Right ventricle myocardium inferior (tissue), 1 donor: ENCODE data around the gene DNMT1. TPM values are rescaled to one million over a fixed set of nuclear protein-coding genes. Genes with fewer than 3 reads are reported as not detected.
"Not testable (repeated sequence)": the region's sequence is repeated elsewhere in the genome, so short reads cannot be mapped to it uniquely, and the experiment has no call there.

ENCODE experiments used
- ATAC-seq: fragments of 200-7000 bp; cut with Tn5 transposase; one replicate; pipeline ENCODE4 v1.9.1; 2020; ENCODE audit warnings: mild to moderate bottlenecking, moderate library complexity
- DNase-seq: peaks from one replicate; pipeline ENCODE4 v3.0.0; 2021; ENCODE audit errors: missing footprints
- intact Hi-C: fragments of 100-400 bp; cut with DNase I; formaldehyde crosslinking; loops from one replicate; pipeline ENCODE4 v1.11.0; 2022
- long read RNA-seq: library from polyadenylated mRNA; unstranded; transcript quantifications from one replicate; pipeline ENCODE4 v2.0.0, GENCODE V29; 2021
- total RNA-seq: library from RNA; stranded (reverse); fragmentation: NEBNext Ultra II Directional; extraction: Animal tissue kit (Norgen Biotek cat#: 25700); gene quantifications from one replicate; pipeline ENCODE4 v1.2.1, GENCODE V29; 2021
- donor health status: DM: no; HTN: yes; CAD: no; lungs with severe emphysema.

Gene DNMT1
- 26.0 TPM for total RNA-seq
- long read RNA-seq, full-length matches to known transcripts = 2 of 10 reads
- long read RNA-seq, partial matches to known transcripts = 4 of 10 reads
- long read RNA-seq, other reads (novel, unspliced or antisense) = 4 of 10 reads

DNA sequence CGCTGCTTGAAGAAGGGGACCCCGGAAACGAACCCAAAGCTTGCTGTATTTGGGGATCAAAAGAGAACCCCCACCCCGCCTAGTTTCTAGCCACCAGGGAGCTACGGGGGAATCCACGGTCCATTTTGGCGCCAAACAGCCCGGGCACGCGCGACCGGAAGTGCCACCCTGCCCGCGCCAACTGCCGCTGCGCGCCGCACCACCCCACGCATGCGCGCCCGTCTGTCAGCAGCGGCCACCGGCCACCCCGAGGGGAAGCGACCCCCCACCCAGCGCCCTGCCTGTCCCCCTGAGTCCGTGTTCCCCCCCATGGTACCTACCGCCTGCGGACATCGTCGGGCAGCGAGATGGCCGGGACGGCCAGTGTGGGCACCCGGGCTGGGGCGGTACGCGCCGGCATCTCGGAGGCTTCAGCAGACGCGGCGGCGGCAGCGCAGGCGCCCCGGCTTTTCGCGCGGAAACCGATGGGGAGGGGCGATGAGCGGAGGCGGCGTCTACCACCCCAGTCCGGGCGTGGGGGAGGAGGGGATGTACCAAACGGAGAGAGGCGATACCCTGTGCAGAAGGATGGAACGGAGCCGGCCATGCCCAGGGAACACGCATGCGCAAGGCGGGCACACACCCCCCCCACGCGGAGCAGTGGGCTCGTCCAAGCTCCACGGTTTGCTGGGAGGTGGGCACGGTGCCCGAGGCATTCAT, at the start of gene DNMT1:
DNMT1 (minus strand) TSS at position 454 of the 699 bp plus-strand sequence; CDS start at position 400, 54 bp downstream.
- DNase-seq = peak; percentile 96
- intact Hi-C loops = loop anchor here (2.0 to 5.0 kb wide), 2 partner anchors 43 to 56 kb away; no protein-coding TSS in a partner anchor
- ATAC-seq = peak; percentile 97

DNA sequence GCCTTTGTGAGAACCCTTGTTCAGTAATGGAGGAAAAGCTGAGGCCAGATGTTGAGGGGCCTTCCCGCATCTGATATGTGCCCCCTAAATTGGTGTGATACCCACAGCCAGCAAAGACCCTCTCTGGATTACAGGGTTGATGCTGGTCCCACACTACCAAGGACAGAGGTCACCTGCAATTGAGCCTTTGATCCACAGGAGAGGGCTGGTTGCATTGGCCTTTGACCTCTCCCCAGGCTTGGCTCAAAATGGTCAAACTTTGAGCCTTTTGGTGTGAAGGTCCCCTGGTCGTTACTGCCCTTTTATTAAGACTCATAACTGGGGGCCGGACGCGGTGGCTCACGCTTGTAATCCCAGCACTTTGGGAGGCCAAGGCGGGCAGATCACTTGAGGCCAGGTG, 48.9 kb upstream of the DNMT1 start:
- DNase-seq (no peak), ATAC-seq (no peak)
- intact Hi-C loops = no loop called here

DNA sequence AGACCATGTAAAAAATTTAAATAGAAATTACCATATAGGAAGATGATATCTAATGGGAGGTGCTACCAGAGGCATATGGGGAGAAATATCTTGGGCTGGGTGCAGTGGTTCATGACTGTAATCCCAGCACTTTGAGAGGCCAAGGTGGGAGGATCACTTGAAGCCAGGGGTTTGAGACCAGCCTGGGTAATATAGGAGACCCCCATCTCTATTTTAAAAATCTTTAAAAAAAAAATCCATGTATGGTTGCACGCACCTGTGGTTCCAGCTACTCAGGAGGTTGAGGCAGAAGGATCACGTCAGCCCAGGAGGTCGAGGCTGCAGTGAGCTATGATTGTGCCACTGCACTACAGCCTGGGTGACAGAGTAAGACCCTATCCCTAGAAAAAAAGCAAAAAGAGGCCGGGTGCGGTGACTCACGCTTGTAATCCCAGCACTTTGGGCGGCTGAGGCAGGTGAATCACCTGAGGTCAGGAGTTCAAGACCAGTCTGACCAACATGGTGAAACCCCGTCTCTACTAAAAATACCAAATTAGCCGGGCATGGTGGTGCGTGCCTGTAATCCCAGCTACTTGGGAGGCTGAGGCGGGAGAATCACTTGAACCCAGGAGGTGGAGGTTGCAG, 47.2 kb upstream of the DNMT1 start:
- DNase-seq, intact Hi-C loops, ATAC-seq: not testable (repeated sequence)

DNA sequence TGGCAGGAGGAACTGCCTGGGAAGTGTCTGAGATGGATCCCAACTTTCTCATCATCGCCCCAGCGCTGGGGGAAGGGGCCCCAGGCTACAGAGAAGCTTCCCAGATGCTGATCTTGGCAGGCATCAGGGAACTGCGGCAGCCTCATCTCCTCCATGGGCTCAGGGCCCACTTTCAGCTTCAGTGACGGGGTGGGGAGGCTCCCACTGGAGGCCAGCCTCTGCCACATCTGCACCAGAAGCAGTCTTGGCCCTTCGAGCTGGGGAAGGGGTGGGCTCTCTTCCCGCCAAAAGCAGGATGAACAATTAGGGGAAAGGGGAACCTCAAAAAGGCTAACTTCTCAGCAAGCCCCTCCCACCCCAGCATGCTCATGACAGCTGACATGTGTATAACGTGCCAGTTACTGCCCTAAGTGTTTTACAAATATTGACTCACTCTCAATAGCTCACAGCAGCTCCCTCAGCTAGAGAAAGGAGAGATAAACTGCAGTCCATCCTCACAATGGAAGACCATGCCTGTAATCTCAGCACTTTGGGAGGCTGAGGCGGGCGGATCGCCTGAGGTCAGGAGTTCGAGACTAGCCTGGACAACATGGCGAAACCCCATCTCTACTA, 43.5 kb upstream of the DNMT1 start:
- DNase-seq = peak; percentile 87
- ATAC-seq = peak; percentile 85
- intact Hi-C loops = loop anchor here (5.0 kb wide), 1 partner anchor 46 kb away; the partner anchor contains the start of gene DNMT1

GRCh38 chr19:10237702-10238101, 42.9 kb upstream of the DNMT1 start:
- intact Hi-C loops = loop anchor here (5.0 kb wide), 1 partner anchor 45 kb away; the partner anchor contains the start of gene DNMT1
- ATAC-seq = peak; percentile 1

DNA sequence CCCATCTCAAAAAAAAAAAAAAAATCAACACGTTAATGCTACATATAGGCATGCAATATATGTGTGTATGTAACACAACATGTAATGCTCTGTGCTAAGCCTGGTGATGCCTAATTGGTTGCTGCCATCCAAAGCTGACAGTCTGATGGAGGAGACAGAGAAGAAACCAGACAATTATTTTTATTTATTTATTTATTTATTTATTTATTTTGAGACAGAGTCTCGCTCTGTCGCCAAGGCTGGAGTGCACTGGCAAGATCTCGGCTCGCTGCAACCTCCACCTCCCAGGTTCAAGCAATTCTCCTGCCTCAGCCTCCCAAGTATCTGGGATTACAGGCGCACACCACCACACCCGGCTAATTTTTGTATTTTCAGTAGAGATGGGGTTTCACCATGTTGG, 40.7 kb upstream of the DNMT1 start:
- intact Hi-C loops = loop anchor here (5.0 kb wide), 1 partner anchor 43 kb away; the partner anchor contains the start of gene DNMT1
- not testable (repeated sequence) for ATAC-seq

More at GRCh38 chr19:10237702-10238101, 42.9 kb upstream of the DNMT1 start:
- no peak for DNase-seq

GRCh38 chr19:10235003-10235402, 40.2 kb upstream of the DNMT1 start:
- DNase-seq (no peak), ATAC-seq (no peak)
- intact Hi-C loops = loop anchor here (5.0 kb wide), 1 partner anchor 43 kb away; the partner anchor contains the start of gene DNMT1

More for the DNA sequence above, 40.7 kb upstream of the DNMT1 start:
- not testable (repeated sequence) for DNase-seq

- DNase-seq (no peak), ATAC-seq (no peak)
- intact Hi-C loops = no loop called here
Measured at GRCh38 chr19:10233946-10234345, 39.2 kb upstream of the DNMT1 start.

DNA sequence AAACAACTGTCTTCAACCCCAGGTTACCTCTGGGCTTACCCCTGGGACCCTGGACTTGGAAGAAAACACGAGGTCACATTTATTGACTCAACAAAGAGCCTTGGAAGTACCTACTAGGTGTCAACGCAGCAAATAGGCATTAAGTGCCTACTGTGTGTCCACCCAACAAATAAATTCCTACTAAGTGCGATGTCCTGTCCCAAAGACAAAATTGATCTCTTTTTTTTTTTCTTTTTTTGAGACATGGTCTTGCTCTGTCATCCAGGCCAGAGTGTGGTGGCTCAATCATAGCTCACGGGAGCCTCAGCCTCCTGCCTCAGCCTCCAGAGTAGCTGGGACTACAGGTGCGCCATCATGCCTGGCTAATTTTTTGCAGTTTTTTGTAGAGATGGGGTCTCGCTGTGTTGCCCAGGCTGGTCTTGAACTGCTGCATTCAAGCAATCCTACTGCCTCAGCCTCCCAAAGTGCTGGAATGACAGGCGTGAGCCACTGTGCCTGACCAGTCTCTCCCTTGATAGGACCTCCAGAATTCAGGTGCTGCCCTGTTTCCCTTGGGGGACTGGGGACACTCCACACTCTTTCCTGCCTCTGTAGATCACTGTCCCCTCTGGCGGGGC, 37.0 kb upstream of the DNMT1 start:
- DNase-seq (peak; percentile 22), ATAC-seq (no peak)
- intact Hi-C loops = no loop called here

DNA sequence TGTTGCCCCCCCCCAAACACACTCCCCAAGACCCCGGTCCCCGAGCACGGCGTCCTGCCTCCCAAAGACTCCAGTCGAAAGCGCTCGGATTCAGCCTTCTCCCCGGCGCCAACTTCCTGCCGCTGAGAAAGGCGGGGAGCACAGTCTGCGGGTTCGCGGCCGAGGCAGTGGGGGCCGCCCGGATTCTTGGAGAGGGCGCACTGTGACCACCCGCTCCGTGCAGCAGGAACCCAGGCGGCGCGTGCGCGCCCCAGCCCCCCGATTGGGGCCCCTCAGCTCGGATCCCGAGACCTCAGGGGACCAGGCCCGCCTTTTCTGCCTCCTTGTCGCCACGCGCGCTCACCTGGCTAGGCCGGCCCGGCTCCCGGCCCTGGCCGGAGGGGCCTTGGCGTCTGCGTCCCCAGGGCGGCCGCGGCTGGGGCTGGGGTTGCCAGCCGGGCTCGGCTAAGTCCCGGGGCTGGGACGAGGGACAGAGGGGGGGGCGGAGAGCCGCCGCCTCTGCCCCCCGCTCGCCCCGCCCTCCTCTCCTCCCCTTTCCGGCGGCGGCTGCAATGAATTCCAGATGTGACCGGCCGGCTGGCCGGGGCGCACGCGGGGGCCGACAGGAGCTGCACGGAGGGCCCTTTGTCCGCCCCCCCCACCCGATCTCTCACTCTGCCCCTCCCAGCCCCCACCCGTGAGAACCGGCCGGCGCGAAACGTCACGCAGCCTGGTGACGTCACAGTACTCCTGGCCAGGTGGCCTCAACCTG, 36.3 kb upstream of the DNMT1 start, which contains the start of gene S1PR2:
S1PR2 (minus strand) TSS at position 471 of the 751 bp plus-strand sequence. CDS start 6,426 bp downstream, outside the sequence.
- DNase-seq = peak; percentile 91
- peak; percentile 60 for ATAC-seq
- intact Hi-C loops = no loop called here

DNA sequence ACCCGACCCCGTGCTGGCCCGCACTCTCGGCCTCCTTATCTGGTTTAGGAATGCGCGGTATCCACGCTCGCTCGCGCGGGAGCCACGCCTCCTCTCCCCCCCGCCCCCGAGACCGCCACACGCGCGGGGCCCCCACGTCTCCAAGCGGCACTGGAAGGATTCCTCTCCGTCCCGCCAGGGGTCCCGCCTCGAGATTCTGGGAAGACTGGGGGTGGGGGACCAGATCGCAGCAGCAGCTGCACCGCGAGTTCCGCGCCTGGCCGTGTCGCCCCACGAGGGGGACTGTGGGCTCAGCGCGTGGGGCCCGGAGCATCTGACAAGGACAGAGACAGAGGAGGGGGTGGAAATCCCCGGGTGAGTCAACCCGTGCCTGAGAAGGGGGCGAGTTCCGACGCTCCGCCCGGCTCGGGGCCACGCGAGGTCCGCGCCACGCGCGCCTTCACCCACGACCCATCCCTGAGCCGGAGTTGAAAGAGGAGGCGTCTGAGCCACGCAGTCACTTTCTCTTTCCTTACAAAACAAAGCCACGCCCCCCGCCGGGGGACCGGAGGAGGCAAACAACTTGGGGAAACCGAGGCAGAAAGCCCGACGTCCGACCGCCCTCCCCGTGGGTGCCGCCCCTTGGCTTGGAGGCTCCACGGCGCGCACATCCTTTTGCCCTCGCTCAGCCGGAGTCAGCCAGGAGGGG, 35.6 kb upstream of the DNMT1 start:
- intact Hi-C loops = no loop called here
- DNase-seq (peak; percentile 81), ATAC-seq (peak; percentile 4)

DNA sequence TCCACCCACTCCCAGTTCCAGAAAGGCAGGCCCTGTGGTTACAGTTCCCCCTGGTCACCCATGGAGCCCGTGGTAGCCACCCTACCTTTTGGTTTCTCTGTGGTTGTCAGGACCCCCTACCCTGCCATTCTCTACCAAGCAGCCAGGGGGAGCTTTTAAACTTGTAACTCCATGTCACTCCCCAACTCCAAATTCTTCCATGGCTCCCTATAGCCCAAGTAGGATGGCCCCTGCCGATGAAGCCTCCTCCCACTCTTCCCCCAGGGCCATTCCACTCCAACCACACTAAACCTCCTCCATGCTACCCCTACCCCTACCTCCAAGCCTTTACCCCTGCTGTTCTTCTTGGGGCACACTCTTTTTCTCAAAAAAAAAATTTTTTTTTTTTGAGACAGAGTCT, 34.2 kb upstream of the DNMT1 start:
- intact Hi-C loops = loop anchor here (1.0 kb wide), 1 partner anchor 21 kb away; no protein-coding TSS in a partner anchor
- no peak for ATAC-seq
- DNase-seq = no peak

GRCh38 chr19:10228393-10228792, 33.6 kb upstream of the DNMT1 start:
- peak; percentile 14 for DNase-seq
- intact Hi-C loops = loop anchor here (1.0 kb wide), 1 partner anchor 22 kb away; no protein-coding TSS in a partner anchor
- no peak for ATAC-seq

GRCh38 chr19:10227026-10227971, 32.5 kb upstream of the DNMT1 start:
- peak; percentile 23 for ATAC-seq
- DNase-seq = peak; percentile 83
- intact Hi-C loops = no loop called here

- peak; percentile 80 for ATAC-seq
- intact Hi-C loops = no loop called here
- peak; percentile 90 for DNase-seq
Measured at GRCh38 chr19:10226376-10227025, 31.7 kb upstream of the DNMT1 start.

GRCh38 chr19:10226021-10226375, 31.2 kb upstream of the DNMT1 start:
- peak; percentile 18 for ATAC-seq
- DNase-seq = no peak
- intact Hi-C loops = no loop called here
